SK-N-SH (cell line): Measurements from ENCODE around the gene TOMM20. TPM values are rescaled to one million over a fixed set of nuclear protein-coding genes. Genes with fewer than 3 reads are reported as not detected.

Source experiments
- CTCF ChIA-PET: fragments of 300-600, 350-600 bp; formaldehyde crosslinking; extraction: SDS; loops from one replicate; lab custom pipeline; 2021; lab: Yijun Ruan, JAX
- POLR2A ChIA-PET: fragments of 350-600 bp; sonication (Branson Sonifier 250); formaldehyde crosslinking; extraction: SDS; loops from one replicate; lab custom pipeline; 2020; ENCODE audit warnings: antibody characterized with exemption, inconsistent platforms; lab: Yijun Ruan, JAX
- DNase-seq: peaks from one replicate; pipeline ENCODE4 v3.0.0; 2012
- H2AFZ ChIP-seq: fragments of 200-600 bp; sonication (generic); 2 replicates; pipeline ENCODE4 v1.8.1; 2016; ENCODE audit warnings: antibody characterized with exemption, mild to moderate bottlenecking, low read depth
- H3F3A ChIP-seq: fragments of 200-600 bp; sonication (generic); replicated peaks from 2 replicates; pipeline ENCODE3; 2016; ENCODE audit warnings: antibody characterized with exemption, mild to moderate bottlenecking; ENCODE audit not compliant: insufficient read depth
- H3K27ac ChIP-seq, 2 experiments: fragments of 200-500 bp in 1 of 2; fragments of 200-600 bp in 1 of 2; sonication (Bioruptor generic) in 1 of 2; sonication (generic), shearing (Covaris generic) in 1 of 2; 2 replicates each; pipeline versions ENCODE4 v1.5.1 to v1.6.1; 2014 to 2016; ENCODE audit warnings: low read depth in 2 of 2, inconsistent platforms in 1 of 2, low read length in 1 of 2, mild to moderate bottlenecking in 1 of 2, mixed read lengths in 1 of 2
- H3K27me3 ChIP-seq: fragments of 200-600 bp; sonication (generic), shearing (Covaris generic); 2 replicates; pipeline ENCODE4 v1.6.1; 2016; ENCODE audit warnings: mixed run types; ENCODE audit not compliant: insufficient read depth
- H3K36me3 ChIP-seq, 2 experiments: fragments of 200-500 bp in 1 of 2; fragments of 200-600 bp in 1 of 2; sonication (Bioruptor generic) in 1 of 2; sonication (generic) in 1 of 2; replicated peaks in 1 of 2; 2 replicates each; pipeline versions ENCODE3 to v1.5.1; 2014 to 2016; ENCODE audit warnings: low read length in 1 of 2, mild to moderate bottlenecking in 1 of 2; ENCODE audit not compliant: insufficient read depth in 2 of 2, control insufficient read depth in 1 of 2
- H3K4me1 ChIP-seq, 2 experiments: fragments of 200-500 bp in 1 of 2; fragments of 200-600 bp in 1 of 2; sonication (Bioruptor generic) in 1 of 2; sonication (generic), shearing (Covaris generic) in 1 of 2; 2 replicates each; pipeline versions ENCODE4 v1.5.1 to v1.6.1; 2014 to 2016; ENCODE audit warnings: low read depth in 1 of 2, low read length in 1 of 2, mixed run types in 1 of 2; ENCODE audit not compliant: insufficient read depth in 2 of 2, control insufficient read depth in 1 of 2
- H3K4me2 ChIP-seq: fragments of 200-600 bp; sonication (generic), shearing (Covaris generic); 2 replicates; pipeline ENCODE4 v1.6.1; 2017; ENCODE audit warnings: mixed run types
- H3K4me3 ChIP-seq, 2 experiments: fragments of 200-500 bp in 1 of 2; fragments of 200-600 bp in 1 of 2; sonication (Bioruptor generic) in 1 of 2; sonication (generic), shearing (Covaris generic) in 1 of 2; 2 replicates each; pipeline versions ENCODE4 v1.5.1 to v1.8.1; 2014 to 2016; ENCODE audit warnings: low read depth in 2 of 2, inconsistent platforms in 1 of 2, low read length in 1 of 2, mild to moderate bottlenecking in 1 of 2, mixed read lengths in 1 of 2, moderate library complexity in 1 of 2
- H3K79me2 ChIP-seq: fragments of 200-600 bp; sonication (generic); 2 replicates; pipeline ENCODE4 v1.8.1; 2017; ENCODE audit warnings: mild to moderate bottlenecking; ENCODE audit not compliant: insufficient read depth
- H3K9ac ChIP-seq: fragments of 200-600 bp; sonication (generic); 2 replicates; pipeline ENCODE4 v1.6.1; 2017; ENCODE audit warnings: mixed run types
- H3K9me2 ChIP-seq: fragments of 200-600 bp; sonication (generic); 2 replicates; pipeline ENCODE4 v1.6.1; 2017; ENCODE audit warnings: mixed run types
- H3K9me3 ChIP-seq: fragments of 200-600 bp; sonication (generic); 2 replicates; pipeline ENCODE4 v1.6.1; 2017; ENCODE audit warnings: mixed run types, mild to moderate bottlenecking, moderate library complexity
- H4K20me1 ChIP-seq: fragments of 200-600 bp; sonication (generic); 2 replicates; pipeline ENCODE4 v1.6.1; 2017; ENCODE audit warnings: mild to moderate bottlenecking, mixed run types; ENCODE audit not compliant: insufficient read depth
- CTCF ChIP-seq: fragments of 200-600 bp; sonication (generic); IDR thresholded peaks from 2 replicates; pipeline ENCODE4 v1.6.1; 2017; ENCODE audit warnings: antibody characterized with exemption, mild to moderate bottlenecking, moderate library complexity
- EZH2phosphoT487 ChIP-seq: fragments of 200-600 bp; sonication (generic); IDR thresholded peaks from 2 replicates; pipeline ENCODE4 v1.6.1; 2017; ENCODE audit warnings: low read depth, mixed run types, mild to moderate bottlenecking, antibody characterized with exemption, moderate library complexity, borderline replicate concordance
- GABPA ChIP-seq: IDR thresholded peaks from 2 replicates; pipeline ENCODE4 v1.4.0; 2012; ENCODE audit warnings: low read depth, mild to moderate bottlenecking
- SIN3A ChIP-seq: IDR thresholded peaks from 2 replicates; pipeline ENCODE4 v1.6.1; 2012; ENCODE audit warnings: low read depth, mild to moderate bottlenecking, low read length, moderate library complexity, borderline replicate concordance
- WGBS: methylation state at CpG from one replicate; pipeline ENCODE4 v1.1.6; 2017; ENCODE audit warnings: low lambda C conversion rate; 5-methylcytosine and 5-hydroxymethylcytosine counted together
- polyA plus RNA-seq, 3 experiments: library from polyadenylated mRNA; depleted of rRNA; stranded (reverse); fragments of >200 nt; gene quantifications; 2 replicates each; pipeline ENCODE4 v1.2.3, GENCODE V29; 2012
- TF ChIP-seq, protein P1 (sequence below): IDR thresholded peaks from 2 replicates; pipeline ENCODE4; 2012

The TOMM20 gene
- polyA plus RNA-seq, 1 of the 3 experiments (the other 2 are of a cell fraction) = 86.2 TPM

- ChIA-PET CTCF (interaction anchor here (1.2 kb wide), 1 partner anchor 45 kb away, joined by 3 read pairs; no protein-coding TSS in a partner anchor), POLR2A (no interaction called here)
- Histone ChIP-seq H3K9me3 (no peaks in the 10 kb centered on the region), H2AFZ (no peak overlapping the region), H3K9ac (no peak overlapping the region), H3K36me3 (peaks cover 59 to 66% of the 10 kb centered on the region in 2 experiments), H3K9me2 (no peaks in the 10 kb centered on the region), H3F3A (peaks cover 13% of the 10 kb centered on the region), H3K4me1 (peaks cover 0 to 11% of the 10 kb centered on the region in 2 experiments; a peak in 2 of 4 replicates), H4K20me1 (peaks cover 10% of the 10 kb centered on the region), H3K27me3 (no peaks in the 10 kb centered on the region), H3K27ac (no peak overlapping the region), H3K79me2 (peaks cover 41% of the 10 kb centered on the region), H3K4me3 (no peak overlapping the region), H3K4me2 (no peak overlapping the region)
- TF ChIP-seq, protein P1, sequence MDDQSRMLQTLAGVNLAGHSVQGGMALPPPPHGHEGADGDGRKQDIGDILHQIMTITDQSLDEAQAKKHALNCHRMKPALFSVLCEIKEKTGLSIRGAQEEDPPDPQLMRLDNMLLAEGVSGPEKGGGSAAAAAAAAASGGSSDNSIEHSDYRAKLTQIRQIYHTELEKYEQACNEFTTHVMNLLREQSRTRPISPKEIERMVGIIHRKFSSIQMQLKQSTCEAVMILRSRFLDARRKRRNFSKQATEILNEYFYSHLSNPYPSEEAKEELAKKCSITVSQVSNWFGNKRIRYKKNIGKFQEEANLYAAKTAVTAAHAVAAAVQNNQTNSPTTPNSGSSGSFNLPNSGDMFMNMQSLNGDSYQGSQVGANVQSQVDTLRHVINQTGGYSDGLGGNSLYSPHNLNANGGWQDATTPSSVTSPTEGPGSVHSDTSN = no peak
- TF ChIP-seq CTCF (no peak), EZH2phosphoT487 (no peak), GABPA (no peak), SIN3A (no peak)
- 100% methylated on average over 3 of the region's 3 CpGs for WGBS
- no peak for DNase-seq
Measured at GRCh38 chr1:235111107-235111506, 17.5 kb downstream of the TOMM20 start.

GRCh38 chr1:235108876-235109275 lies 19.8 kb downstream of the TOMM20 start:
- no peak overlapping the region for H3K27ac ChIP-seq
- DNase-seq = no peak
- CTCF ChIA-PET = interaction anchor here (0.9 to 1.4 kb wide), 3 partner anchors 18 to 622 kb away, joined by 3 to 4 read pairs (median 3); no protein-coding TSS in a partner anchor

More at GRCh38 chr1:235108876-235109275, 19.8 kb downstream of the TOMM20 start:
- Histone ChIP-seq H4K20me1 (no peaks in the 10 kb centered on the region), H3K36me3 (peaks cover 47 to 51% of the 10 kb centered on the region in 2 experiments), H3K9me2 (no peaks in the 10 kb centered on the region), H3K9me3 (no peaks in the 10 kb centered on the region), H3K4me3 (no peak overlapping the region), H3K4me2 (no peak overlapping the region), H3F3A (peaks cover 22% of the 10 kb centered on the region), H3K9ac (no peak overlapping the region), H2AFZ (no peak overlapping the region), H3K4me1 (peaks cover 0 to 11% of the 10 kb centered on the region in 2 experiments; a peak in 2 of 4 replicates), H3K79me2 (peaks cover 19% of the 10 kb centered on the region; the same call in 1 of the 2 replicates), H3K27me3 (no peaks in the 10 kb centered on the region)
- POLR2A ChIA-PET = interaction anchor here (1.3 kb wide), 1 partner anchor 52 kb away, joined by 3 read pairs; the partner anchor contains the start of gene RBM34
- no peak for TF ChIP-seq CTCF
- WGBS = 93% methylated on average over 11 of the region's 11 CpGs
